Transverse colon (tissue), 3 donors: Measurements from ENCODE around the gene CGNL1.

Experiments used
- EP300 ChIP-seq: sonication (generic); formaldehyde crosslinking; IDR thresholded peaks from one replicate; pipeline ENCODE4 v1.6.1; 2017; ENCODE audit warnings: antibody characterized with exemption, low read depth
- TF ChIP-seq, protein P1 (sequence below), 5 experiments: fragments of 200-600 bp in 3 of 5; fragments of 450-650 bp in 2 of 5; sonication (generic) in 3 of 5; IDR thresholded peaks; 1 replicate in 2 of 5; 2 replicates in 3 of 5; pipeline ENCODE4 v1.5.1; 2016 to 2017; ENCODE audit warnings: antibody characterized with exemption in 5 of 5, inconsistent platforms in 3 of 5, mild to moderate bottlenecking in 2 of 5, moderate library complexity in 1 of 5

DNA sequence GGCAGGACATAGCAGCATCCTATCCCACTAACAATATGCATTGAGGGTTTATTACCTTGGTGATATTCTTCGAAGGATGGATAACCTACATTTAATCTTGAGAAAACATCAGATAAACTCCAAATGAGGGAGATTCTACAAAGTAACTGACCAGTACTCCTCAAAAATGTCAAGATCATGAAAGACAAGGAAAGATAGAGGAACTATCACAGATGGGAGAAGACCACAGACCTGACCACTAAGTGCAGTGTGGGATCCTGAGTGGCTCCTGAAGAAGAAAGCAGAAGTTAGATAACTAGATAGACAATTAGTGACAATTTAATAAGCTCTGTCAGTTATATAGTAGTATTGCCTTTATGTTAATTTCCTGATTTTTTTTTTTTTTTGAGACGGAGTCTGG lies 17.7 kb upstream of the CGNL1 start:
- TF ChIP-seq, protein P1, sequence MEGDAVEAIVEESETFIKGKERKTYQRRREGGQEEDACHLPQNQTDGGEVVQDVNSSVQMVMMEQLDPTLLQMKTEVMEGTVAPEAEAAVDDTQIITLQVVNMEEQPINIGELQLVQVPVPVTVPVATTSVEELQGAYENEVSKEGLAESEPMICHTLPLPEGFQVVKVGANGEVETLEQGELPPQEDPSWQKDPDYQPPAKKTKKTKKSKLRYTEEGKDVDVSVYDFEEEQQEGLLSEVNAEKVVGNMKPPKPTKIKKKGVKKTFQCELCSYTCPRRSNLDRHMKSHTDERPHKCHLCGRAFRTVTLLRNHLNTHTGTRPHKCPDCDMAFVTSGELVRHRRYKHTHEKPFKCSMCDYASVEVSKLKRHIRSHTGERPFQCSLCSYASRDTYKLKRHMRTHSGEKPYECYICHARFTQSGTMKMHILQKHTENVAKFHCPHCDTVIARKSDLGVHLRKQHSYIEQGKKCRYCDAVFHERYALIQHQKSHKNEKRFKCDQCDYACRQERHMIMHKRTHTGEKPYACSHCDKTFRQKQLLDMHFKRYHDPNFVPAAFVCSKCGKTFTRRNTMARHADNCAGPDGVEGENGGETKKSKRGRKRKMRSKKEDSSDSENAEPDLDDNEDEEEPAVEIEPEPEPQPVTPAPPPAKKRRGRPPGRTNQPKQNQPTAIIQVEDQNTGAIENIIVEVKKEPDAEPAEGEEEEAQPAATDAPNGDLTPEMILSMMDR (IDR thresholded peaks at IDR 0.05), result no peak
- no peak for TF ChIP-seq EP300
